Activated T-cell treated with anti-CD3 and anti-CD28 coated beads, Interleukin-2, amount 50 U/mL, for 24 hours (primary cell): Measurements from ENCODE around the gene CFAP65.

Source experiments
- DNase-seq: peaks from one replicate; pipeline ENCODE4 v3.0.0-alpha.2; 2020
- H3K27ac Mint-ChIP-seq: 2 replicates; pipeline ENCODE4 v1.8.0; 2020; ENCODE audit warnings: mild to moderate bottlenecking, mixed read lengths
- H3K27me3 Mint-ChIP-seq: 2 replicates; pipeline ENCODE4 v1.8.0; 2020; ENCODE audit warnings: mixed read lengths
- H3K36me3 Mint-ChIP-seq: 2 replicates; pipeline ENCODE4 v1.8.0; 2020; ENCODE audit warnings: low read depth, mixed read lengths
- H3K4me1 Mint-ChIP-seq: 2 replicates; pipeline ENCODE4 v1.8.0; 2020; ENCODE audit warnings: low read depth, mixed read lengths
- H3K4me3 Mint-ChIP-seq: 2 replicates; pipeline ENCODE4 v1.8.0; 2020; ENCODE audit warnings: mild to moderate bottlenecking, moderate library complexity, mixed read lengths
- H3K9me3 Mint-ChIP-seq: 2 replicates; pipeline ENCODE4 v1.8.0; 2020; ENCODE audit warnings: mixed read lengths

CFAP65 gene

DNA sequence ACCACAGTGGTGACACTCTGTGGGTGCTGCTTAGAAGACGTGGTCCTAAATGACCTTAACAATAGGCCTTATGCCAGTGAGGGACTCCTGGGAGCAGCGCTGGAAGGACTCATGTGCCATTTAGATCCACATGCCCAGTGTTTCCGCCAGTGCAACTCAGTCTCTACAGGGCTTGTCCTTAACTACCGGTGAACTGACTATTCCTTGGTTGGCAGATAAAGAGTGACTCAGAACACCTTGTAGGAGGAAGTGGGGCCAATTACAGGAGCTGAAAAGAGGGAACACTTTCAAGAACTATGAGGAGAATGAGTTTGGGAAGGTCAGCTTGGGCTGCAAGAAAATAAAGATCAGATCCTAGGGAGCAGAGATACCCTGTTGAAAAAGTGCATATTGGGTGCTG lies 83.6 kb downstream of the CFAP65 start:
- Mint-ChIP-seq H3K36me3 (no peaks in the 10 kb centered on the region), H3K9me3 (no peaks in the 10 kb centered on the region), H3K4me1 (peaks cover 19% of the 10 kb centered on the region), H3K27me3 (peaks cover 80% of the 10 kb centered on the region), H3K4me3 (no peak overlapping the region), H3K27ac (no peak overlapping the region)
- DNase-seq = no peak

DNA sequence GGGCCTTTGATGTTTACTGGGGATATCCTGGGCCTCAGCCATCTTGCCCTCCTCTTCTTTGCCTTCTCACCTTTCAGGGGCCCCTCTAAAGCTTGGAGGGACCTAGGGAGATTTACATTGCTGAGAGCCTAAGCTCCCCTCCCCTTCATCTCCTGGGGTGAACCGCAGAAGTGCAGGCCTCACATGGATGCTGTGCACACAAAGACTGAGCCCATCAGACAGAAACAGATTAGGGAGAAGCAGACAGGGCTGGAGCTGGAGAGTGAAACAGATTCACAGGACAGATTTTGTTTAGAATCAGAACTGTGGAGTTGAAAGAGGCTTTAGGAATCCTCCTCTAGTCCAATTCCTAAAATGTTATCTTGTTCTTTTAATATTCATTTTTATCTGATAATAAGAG lies 85.3 kb downstream of the CFAP65 start:
- H3K27ac Mint-ChIP-seq = no peak overlapping the region
- no peaks in the 10 kb centered on the region for H3K9me3 Mint-ChIP-seq
- H3K36me3 Mint-ChIP-seq = no peaks in the 10 kb centered on the region
- no peak for DNase-seq
- H3K4me1 Mint-ChIP-seq = peaks cover 11% of the 10 kb centered on the region
- no peak overlapping the region for H3K4me3 Mint-ChIP-seq
- H3K27me3 Mint-ChIP-seq = peaks cover 75% of the 10 kb centered on the region

DNA sequence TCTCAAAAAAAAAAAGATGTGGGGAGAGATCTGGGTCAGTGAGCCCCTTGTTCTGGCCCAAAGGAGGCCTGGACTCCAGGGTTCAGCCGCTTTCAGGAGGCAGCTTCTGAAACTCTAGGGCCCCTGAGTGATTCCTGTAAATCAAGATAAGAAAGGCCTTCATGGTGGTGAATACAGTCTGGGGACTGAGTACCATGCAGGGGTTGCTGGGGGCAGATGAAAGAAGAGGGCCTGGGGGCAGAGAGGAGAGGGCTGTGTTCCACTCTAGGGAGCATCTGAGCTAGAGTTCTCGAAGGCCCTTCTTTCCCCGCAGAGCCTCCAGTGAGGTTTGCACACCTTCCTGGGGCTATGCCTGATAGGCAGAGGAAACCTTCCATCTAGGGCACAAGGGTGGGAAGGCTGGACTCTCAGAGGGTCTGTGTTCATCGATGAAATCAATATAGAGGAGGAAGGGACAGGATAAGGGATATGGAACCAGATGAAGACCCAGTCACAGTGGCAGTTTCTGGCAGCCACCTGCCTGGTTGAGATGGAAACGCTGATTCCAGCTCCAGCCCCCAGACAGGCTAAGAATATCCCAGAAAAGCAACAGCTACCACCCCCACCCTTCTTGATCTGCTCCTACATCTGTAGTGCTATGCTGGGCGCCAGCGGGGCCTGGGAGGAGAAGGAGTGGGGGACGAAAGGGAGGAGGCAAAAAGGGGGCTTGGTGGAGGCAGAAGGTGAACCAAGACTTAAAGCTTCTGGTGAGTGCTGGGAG lies 86.6 kb downstream of the CFAP65 start:
- H3K36me3 Mint-ChIP-seq = no peaks in the 10 kb centered on the region
- DNase-seq = no peak
- peaks cover 75% of the 10 kb centered on the region for H3K27me3 Mint-ChIP-seq
- no peaks in the 10 kb centered on the region for H3K9me3 Mint-ChIP-seq
- H3K4me3 Mint-ChIP-seq = no peak overlapping the region
- H3K4me1 Mint-ChIP-seq = peaks cover 6% of the 10 kb centered on the region
- H3K27ac Mint-ChIP-seq = no peak overlapping the region

GRCh38 chr2:218953366-218953954 lies 87.9 kb downstream of the CFAP65 start:
- no peaks in the 10 kb centered on the region for H3K4me1 Mint-ChIP-seq
- no peak overlapping the region for H3K27ac Mint-ChIP-seq
- no peak for DNase-seq
- peaks cover 65% of the 10 kb centered on the region for H3K27me3 Mint-ChIP-seq
- no peak overlapping the region for H3K4me3 Mint-ChIP-seq
- H3K36me3 Mint-ChIP-seq = no peaks in the 10 kb centered on the region
- H3K9me3 Mint-ChIP-seq = no peaks in the 10 kb centered on the region
